ENCODE measurements around the gene CD40LG.
A peak's percentile ranks its signal among the peaks of the same experiment; 100 is the strongest.

CD40LG gene

DNA sequence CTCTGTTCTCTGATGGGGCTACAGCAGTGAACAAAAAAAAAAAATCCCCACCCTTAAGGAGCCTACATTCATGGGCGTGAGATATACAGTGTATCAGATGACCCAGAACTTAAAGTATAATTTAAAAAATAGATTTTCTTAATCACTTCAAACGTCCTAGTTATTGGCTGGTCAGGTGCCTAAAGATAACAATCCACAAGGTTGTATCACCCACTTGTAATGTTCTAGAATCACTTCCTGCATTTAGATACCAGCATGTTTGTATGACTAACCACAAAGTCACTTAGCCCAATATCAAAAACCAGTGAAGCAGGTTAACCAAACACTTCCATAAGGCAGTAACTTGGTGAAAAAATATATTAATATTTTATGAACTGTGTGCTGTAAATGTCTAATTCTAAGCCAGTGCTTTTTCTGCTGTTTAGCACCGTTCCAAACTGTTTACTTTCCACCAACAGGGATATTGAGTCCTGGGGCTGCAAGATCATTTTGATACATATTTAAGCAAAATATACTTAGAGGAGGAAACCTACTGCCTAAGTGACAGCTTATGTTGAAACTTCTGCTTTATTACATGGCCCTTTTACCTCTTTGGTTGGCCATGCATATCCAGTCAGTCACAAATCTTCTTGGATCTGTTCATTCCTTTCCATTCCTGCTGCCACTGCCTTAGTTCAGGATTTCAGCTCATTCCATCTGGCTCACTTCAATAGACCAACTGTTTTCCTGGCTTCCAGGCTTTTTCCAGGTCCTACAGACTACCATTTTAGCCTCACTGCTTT is 43.3 kb downstream of the CD40LG start:
- H3K4me3 ChIP-seq (ENCODE audit: low read length), result no peak overlapping the region
- TF ChIP-seq, protein P1, sequence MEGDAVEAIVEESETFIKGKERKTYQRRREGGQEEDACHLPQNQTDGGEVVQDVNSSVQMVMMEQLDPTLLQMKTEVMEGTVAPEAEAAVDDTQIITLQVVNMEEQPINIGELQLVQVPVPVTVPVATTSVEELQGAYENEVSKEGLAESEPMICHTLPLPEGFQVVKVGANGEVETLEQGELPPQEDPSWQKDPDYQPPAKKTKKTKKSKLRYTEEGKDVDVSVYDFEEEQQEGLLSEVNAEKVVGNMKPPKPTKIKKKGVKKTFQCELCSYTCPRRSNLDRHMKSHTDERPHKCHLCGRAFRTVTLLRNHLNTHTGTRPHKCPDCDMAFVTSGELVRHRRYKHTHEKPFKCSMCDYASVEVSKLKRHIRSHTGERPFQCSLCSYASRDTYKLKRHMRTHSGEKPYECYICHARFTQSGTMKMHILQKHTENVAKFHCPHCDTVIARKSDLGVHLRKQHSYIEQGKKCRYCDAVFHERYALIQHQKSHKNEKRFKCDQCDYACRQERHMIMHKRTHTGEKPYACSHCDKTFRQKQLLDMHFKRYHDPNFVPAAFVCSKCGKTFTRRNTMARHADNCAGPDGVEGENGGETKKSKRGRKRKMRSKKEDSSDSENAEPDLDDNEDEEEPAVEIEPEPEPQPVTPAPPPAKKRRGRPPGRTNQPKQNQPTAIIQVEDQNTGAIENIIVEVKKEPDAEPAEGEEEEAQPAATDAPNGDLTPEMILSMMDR (conservative IDR thresholded peaks at IDR 0.05; ENCODE audit: low read depth, low read length), result no peak
- DNase-seq (ENCODE audit: low read depth), result no peak

DNA sequence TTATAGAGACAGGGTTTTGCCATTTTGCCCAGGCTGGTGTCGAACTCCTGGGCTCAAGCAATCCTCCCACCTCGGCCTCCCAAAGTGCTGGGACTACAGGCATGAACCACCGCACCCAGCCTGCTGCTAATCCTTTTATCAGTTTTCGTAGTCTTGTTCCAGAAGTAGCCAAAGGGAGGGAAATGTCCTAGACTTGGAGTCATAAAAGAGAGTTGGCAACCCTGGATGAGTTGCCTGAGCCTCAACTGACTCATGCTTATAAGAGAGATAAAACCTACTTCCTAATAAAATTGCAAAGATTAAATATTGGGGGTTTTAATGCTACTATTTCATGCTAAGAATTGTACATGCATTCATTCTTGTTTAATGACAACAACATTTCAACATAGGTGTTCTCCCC is 44.3 kb downstream of the CD40LG start:
- no peak for DNase-seq (ENCODE audit: low read depth)
- H3K4me3 ChIP-seq (ENCODE audit: low read length), result no peak overlapping the region
- TF ChIP-seq, protein P1 (conservative IDR thresholded peaks at IDR 0.05; ENCODE audit: low read depth, low read length), result no peak

DNA sequence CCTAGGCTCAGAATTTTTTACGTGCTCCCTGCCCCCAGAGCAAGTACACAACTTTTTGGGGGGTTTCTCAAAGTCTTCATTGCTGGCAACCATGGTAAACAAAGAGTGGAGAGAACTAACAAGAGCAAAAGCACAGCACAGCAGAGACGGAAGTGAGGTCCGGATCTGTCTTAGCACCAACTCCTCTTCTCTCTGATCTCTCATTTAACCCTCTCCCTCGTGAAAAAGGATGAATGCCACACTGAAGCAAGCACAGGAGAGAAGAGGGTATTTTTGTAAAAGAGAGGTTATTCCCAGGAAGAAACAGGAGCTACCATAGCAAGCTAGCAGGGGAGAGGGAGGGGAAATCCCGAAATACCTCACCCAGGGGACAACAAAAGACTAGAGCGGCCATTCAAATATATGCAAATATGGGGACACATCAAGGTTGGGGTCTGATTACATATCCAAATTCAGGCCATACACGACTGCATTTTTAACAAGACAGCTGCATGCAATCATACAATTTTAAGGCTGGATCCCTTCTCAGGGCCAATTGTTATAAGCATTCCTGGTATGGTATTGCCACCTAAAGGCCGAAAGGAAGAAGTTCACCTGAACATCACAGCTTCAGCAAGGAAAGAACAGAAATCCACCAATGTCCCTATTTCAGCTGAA is 46.6 kb downstream of the CD40LG start:
- TF ChIP-seq, protein P1 (conservative IDR thresholded peaks at IDR 0.05; ENCODE audit: low read depth, low read length), result peak; percentile 70
- no peak for DNase-seq (ENCODE audit: low read depth)
- H3K4me3 ChIP-seq (ENCODE audit: low read length), result no peak overlapping the region

DNA sequence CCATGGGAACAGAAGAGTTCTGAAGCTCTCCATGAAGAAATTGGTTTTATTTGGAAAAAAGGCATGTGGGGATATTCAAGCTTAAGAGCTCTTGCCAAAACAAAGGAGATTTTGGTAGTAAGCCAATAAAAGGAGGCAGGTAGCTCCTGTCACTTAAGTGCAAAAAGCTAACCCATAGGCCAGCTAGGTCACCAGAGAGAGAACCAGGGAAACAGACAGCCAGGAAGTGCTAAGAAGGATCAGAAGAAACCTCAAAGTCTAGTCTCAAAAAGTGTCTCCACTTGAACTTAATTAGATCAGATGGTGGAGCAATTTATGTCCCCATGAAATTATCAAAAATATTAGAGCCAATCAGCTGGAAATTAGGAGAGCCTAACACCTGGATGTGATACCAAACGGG is 49.2 kb downstream of the CD40LG start:
- TF ChIP-seq, protein P1 (conservative IDR thresholded peaks at IDR 0.05; ENCODE audit: low read depth, low read length), result no peak
- no peak overlapping the region for H3K4me3 ChIP-seq (ENCODE audit: low read length)
- no peak for DNase-seq (ENCODE audit: low read depth)

DNA sequence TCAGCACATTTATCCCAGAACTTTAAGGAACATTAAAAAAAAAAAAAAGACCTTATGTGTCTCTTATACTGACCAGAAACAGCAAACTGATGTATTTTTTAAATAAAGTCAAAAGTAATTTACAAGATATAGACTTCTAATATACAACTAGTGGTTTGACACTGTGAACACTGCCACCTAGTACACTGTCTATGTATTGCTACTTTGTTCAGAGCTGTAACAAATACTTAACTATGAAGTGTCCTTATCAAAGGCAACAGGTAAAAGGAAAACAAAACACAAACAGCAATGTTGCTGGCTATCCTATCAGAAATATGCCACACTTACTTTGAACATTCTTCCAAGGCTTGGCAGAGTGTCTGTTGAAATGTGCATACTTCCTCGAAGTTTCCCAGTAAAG is 60.4 kb downstream of the CD40LG start:
- DNase-seq (ENCODE audit: low read depth), result no peak
- no peak overlapping the region for H3K4me3 ChIP-seq (ENCODE audit: low read length)
- TF ChIP-seq, protein P1 (conservative IDR thresholded peaks at IDR 0.05; ENCODE audit: low read depth, low read length), result peak; percentile 33

Data from retinal pigment epithelial cell (primary cell).